HG02678 (cell line): ENCODE results near the gene KCNH6.

Experiments
- ATAC-seq: cut with Tn5 transposase; IDR thresholded peaks from one replicate; pipeline ENCODE4 v1.9.1; 2021; ENCODE audit warnings: mild to moderate bottlenecking, moderate library complexity; ENCODE audit not compliant: unreplicated experiment

The KCNH6 gene

DNA sequence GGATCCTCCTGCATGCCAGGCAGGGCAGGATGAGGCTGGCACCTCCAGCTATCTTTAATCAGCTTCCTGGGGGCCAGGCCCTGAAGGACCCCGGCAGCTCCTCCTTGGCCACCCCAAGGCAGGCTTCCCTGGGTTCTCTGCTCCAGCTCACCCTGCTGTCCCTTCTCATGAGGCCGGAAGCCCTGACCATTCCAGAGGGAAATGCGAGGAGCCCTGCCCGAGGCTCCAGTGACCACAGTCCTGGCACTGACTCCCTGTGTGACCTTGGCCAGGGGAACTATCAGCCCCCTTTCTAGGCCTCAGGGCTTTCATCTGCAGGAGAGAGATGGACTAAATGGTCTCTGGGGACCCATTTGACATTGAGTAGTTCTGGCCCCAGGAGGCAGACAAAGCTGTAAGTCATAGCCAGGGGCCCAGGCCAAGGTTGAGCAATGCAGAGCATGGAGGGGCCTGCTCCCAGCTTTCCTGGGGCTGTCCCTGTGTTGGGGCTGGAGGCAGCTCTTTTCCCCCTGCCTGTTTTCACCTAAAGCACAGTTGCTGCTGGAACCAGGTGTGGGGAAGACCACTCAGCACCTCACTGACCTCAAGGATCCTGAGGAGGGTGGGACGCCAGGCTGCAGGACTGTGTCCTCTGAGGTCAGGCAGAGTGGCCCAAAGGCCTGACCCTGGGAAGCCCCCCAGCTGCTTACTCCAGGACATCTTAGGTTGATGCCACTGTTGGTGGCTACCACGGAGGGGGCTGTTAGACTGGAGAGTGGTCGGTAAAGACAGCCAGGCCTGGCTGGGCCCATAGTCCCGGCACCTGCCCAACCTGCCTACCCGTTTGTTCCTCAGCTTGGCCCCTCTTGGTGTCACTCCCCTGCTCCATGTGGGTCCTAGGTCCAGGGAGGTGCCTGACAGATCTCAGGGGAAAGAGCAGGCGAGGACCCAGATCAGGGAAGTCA is 8.1 kb downstream of the KCNH6 start:
- ATAC-seq: no peak

- no peak for ATAC-seq
Measured at GRCh38 chr17:63533433-63534077, 10.4 kb downstream of the KCNH6 start.

- ATAC-seq: no peak
Measured at GRCh38 chr17:63534078-63534570, 11.0 kb downstream of the KCNH6 start.

DNA sequence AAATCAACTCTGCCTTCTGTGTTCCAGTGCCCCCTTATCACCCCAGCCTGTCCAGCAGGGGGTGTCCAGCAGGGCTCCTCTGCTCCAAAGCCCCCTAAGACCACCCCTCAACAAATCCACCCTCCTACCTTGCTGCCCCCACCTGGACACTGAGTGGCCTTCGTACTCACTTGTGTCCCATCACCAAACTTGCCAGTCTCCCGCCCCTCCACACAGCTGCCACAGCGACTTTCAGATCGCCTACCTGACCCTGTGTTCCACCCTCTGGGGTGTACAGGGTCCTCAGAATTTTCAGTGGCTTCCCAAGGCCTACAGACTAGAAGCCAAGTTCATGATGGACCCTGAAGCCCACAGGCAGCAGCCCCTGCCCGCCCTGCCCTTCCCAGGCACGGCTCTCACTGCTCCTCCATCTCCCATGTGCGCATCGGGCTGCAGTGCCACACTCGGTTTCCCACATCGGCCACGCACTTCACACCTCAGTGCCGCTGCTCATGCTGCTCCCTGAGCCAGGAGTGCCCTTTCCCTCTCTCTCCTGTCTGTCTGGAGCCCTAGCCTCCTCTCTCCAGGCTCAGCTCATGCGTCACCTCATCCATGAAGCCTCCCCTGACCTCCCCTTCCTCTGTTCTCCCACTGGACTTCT is 11.8 kb downstream of the KCNH6 start:
- ATAC-seq: no peak

GRCh38 chr17:63535640-63536039 is 12.5 kb downstream of the KCNH6 start:
- no peak for ATAC-seq

- ATAC-seq: no peak
Measured at GRCh38 chr17:63537001-63537400, 13.8 kb downstream of the KCNH6 start.

DNA sequence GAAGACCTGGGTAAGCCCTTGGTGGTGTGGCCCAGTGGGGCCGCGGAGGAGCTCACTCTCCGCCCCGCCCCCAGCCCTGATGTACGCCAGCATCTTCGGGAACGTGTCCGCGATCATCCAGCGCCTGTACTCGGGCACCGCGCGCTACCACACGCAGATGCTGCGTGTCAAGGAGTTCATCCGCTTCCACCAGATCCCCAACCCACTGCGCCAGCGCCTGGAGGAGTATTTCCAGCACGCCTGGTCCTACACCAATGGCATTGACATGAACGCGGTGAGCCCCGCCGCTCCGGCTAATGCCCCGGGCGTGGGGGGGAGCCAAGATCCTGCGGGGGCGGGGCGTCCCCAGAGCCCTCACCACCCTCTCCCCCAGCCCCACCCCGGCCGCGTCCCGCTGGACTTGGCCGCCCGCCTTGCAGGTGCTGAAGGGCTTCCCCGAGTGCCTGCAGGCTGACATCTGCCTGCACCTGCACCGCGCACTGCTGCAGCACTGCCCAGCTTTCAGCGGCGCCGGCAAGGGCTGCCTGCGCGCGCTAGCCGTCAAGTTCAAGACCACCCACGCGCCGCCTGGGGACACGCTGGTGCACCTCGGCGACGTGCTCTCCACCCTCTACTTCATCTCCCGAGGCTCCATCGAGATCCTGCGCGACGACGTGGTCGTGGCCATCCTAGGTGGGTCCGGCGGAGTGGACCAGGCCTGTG is 15.0 kb downstream of the KCNH6 start:
- ATAC-seq: no peak

GRCh38 chr17:63538693-63539595 is 15.8 kb downstream of the KCNH6 start:
- ATAC-seq: no peak

GRCh38 chr17:63540590-63540989 is 17.4 kb downstream of the KCNH6 start:
- no peak for ATAC-seq

DNA sequence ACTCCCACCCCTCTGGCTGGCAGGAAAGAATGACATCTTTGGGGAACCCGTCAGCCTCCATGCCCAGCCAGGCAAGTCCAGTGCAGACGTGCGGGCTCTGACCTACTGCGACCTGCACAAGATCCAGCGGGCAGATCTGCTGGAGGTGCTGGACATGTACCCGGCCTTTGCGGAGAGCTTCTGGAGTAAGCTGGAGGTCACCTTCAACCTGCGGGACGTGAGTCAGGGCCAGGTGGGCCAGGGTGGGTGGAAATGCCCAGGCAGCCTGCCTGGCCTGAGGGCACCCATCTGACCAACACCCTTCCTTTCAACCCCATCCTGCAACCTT is 19.0 kb downstream of the KCNH6 start:
- ATAC-seq: no peak

GRCh38 chr17:63542942-63543821 is 20.0 kb downstream of the KCNH6 start:
- ATAC-seq: no peak

GRCh38 chr17:63543822-63544420 is 20.8 kb downstream of the KCNH6 start:
- ATAC-seq: no peak

GRCh38 chr17:63544467-63545301 is 21.5 kb downstream of the KCNH6 start:
- no peak for ATAC-seq

DNA sequence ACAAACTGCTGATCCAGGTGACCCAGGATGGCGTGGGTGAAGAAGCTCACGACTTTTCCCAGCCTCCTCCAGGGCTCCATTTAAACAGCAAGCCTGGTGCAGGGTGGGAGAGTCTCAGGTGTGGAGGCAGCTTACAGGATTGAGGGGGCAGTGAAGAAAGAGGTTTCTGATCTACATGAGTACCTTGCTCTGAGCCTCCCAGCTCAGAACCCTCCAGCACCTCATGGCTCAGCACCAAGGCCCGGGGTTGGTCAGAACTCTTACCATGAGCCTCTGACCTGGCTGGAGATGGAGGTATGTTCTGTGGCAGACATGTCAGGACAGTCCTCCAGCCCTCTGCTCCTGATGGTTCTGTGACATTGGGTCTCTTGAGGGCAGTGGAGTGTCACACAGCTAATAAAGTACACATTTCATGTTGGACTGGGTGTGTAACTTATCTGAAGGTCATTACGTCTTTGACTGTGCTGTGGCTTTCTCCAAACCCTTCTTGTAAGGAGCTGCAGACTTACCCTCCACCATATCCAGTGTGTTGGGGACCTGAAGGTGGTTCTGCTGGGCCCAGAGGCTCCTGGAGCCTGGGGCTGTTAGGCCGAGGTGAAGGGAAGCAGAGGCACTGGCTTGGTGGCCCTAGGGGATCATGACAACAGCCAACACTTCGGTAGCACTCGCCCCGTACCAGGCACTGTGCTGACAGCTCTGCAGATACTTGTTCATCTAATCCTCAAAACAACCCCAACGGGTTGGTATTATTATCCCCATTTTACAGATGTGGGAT is 23.3 kb downstream of the KCNH6 start:
- no peak for ATAC-seq

DNA sequence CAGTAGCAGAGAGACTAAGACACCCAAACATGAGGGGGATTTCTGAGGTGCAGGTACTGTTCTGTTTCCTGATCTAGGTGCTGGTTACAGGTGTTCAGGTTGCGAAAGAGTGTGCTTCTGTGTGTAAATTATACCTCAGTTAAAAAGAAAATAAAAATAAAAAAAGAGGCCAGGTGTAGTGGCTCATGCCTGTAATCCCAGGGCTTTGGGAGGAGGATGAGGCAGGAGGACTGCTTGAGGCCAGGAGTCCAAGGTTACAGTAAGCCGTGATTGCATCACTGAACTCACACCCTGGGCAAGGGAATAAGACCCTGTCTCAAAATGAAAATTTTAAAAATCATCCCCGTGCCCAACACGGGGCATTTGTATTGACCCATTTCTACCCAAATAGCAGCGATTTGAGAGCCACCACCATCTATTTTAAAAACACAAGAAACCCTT is 23.9 kb downstream of the KCNH6 start:
- no peak for ATAC-seq

GRCh38 chr17:63549289-63549945 is 26.3 kb downstream of the KCNH6 start:
- peak; percentile 11 for ATAC-seq
